ENCODE results near the gene MED26.

The MED26 gene

DNA sequence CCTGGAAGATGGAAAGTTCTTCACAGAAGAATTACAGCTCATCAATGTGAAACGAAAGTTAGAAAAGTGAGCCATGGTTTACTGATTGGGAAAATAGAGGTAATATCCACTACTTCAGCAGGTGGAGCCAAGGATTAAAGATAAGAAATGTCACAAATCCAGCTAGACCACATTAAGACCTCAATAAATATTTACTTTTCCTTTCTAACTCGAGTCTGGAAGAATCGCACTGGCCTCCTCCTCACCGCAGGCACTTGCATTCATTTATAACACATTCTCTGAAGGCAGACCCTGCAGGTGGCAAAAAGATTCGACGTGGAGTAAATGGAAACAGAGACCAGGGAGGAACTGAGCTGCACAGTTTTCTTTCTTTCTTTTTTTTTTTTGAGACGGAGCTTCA is 63.2 kb downstream of the MED26 start:
- no peak overlapping the region for H3K9ac ChIP-seq (ENCODE audit: low read depth, low read length)
- H3K27ac ChIP-seq (ENCODE audit: low read length), result no peak overlapping the region; the same call in 1 of the 2 replicates
- DNase-seq, result no peak
- H3K4me2 ChIP-seq (ENCODE audit: insufficient read depth, low read length), result no peak overlapping the region
- H3K79me2 ChIP-seq (ENCODE audit: insufficient read depth, low read length), result peaks cover 29% of the 10 kb centered on the region
- no peaks in the 10 kb centered on the region for H3K9me3 ChIP-seq (ENCODE audit: insufficient read depth, low read length, severe bottlenecking)
- H3K27me3 ChIP-seq (ENCODE audit: insufficient read depth, low read length, poor library complexity), result no peaks in the 10 kb centered on the region
- H3K36me3 ChIP-seq (ENCODE audit: insufficient read depth, low read length), result peaks cover 83% of the 10 kb centered on the region
- no peak for ATAC-seq (ENCODE audit: insufficient read depth, low read depth)
- 0 out of 2 replicates have a peak, but pooled peaks cover 4% of the 10 kb centered on the region for H4K20me1 ChIP-seq (ENCODE audit: insufficient read depth, low read length)
- H3K4me1 ChIP-seq (ENCODE audit: insufficient read depth, low read length), result peaks cover 43% of the 10 kb centered on the region
- no peak overlapping the region for H2AFZ ChIP-seq (ENCODE audit: low read depth, low read length)
- TF ChIP-seq, protein P1, sequence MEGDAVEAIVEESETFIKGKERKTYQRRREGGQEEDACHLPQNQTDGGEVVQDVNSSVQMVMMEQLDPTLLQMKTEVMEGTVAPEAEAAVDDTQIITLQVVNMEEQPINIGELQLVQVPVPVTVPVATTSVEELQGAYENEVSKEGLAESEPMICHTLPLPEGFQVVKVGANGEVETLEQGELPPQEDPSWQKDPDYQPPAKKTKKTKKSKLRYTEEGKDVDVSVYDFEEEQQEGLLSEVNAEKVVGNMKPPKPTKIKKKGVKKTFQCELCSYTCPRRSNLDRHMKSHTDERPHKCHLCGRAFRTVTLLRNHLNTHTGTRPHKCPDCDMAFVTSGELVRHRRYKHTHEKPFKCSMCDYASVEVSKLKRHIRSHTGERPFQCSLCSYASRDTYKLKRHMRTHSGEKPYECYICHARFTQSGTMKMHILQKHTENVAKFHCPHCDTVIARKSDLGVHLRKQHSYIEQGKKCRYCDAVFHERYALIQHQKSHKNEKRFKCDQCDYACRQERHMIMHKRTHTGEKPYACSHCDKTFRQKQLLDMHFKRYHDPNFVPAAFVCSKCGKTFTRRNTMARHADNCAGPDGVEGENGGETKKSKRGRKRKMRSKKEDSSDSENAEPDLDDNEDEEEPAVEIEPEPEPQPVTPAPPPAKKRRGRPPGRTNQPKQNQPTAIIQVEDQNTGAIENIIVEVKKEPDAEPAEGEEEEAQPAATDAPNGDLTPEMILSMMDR (IDR thresholded peaks at IDR 0.05; ENCODE audit: borderline replicate concordance, extremely low read depth, low read length, poor library complexity, severe bottlenecking), result no peak
- TF ChIP-seq EZH2 (IDR thresholded peaks at IDR 0.05; ENCODE audit: borderline replicate concordance, low read depth, low read length, severe bottlenecking), result no peak
- H3K4me3 ChIP-seq (ENCODE audit: low read depth in 1 of 2, low read length in 2 of 2), result no peak overlapping the region

DNA sequence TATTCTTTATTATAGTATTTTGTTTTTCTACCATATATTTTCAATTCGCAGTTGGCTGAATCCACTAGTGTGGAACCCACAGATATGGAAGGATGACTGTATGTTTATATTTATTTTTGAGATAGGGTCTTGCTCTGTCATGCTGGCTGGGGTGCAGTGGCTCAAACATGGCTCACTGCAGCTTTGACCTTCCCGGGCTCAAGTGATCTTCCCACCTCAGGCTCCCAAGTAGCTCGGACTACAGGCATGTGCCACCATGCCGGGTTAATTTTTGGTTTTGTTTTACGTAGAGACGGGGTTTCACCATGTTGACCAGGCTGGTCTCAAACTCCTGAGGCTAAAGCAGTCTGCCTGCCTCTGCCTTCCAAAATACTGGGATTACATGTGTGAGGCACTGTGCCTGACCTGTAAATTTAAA is 65.4 kb downstream of the MED26 start:
- Histone ChIP-seq H4K20me1 (ENCODE audit: insufficient read depth, low read length) (0 out of 2 replicates have a peak, but pooled peaks cover 5% of the 10 kb centered on the region), H3K4me1 (ENCODE audit: insufficient read depth, low read length) (peaks cover 25% of the 10 kb centered on the region), H3K79me2 (ENCODE audit: insufficient read depth, low read length) (0 out of 2 replicates have a peak, but pooled peaks cover 8% of the 10 kb centered on the region), H3K9me3 (ENCODE audit: insufficient read depth, low read length, severe bottlenecking) (no peaks in the 10 kb centered on the region), H3K9ac (ENCODE audit: low read depth, low read length) (no peak overlapping the region), H2AFZ (ENCODE audit: low read depth, low read length) (no peak overlapping the region), H3K4me2 (ENCODE audit: insufficient read depth, low read length) (no peak overlapping the region), H3K27me3 (ENCODE audit: insufficient read depth, low read length, poor library complexity) (no peaks in the 10 kb centered on the region), H3K4me3 (ENCODE audit: low read depth in 1 of 2, low read length in 2 of 2) (no peak overlapping the region), H3K36me3 (ENCODE audit: insufficient read depth, low read length) (peaks cover 71% of the 10 kb centered on the region), H3K27ac (ENCODE audit: low read length) (no peak overlapping the region)
- TF ChIP-seq, protein P1 (IDR thresholded peaks at IDR 0.05; ENCODE audit: borderline replicate concordance, extremely low read depth, low read length, poor library complexity, severe bottlenecking), result no peak
- no peak for TF ChIP-seq EZH2 (IDR thresholded peaks at IDR 0.05; ENCODE audit: borderline replicate concordance, low read depth, low read length, severe bottlenecking)
- no peak for ATAC-seq (ENCODE audit: insufficient read depth, low read depth)
- no peak for DNase-seq

DNA sequence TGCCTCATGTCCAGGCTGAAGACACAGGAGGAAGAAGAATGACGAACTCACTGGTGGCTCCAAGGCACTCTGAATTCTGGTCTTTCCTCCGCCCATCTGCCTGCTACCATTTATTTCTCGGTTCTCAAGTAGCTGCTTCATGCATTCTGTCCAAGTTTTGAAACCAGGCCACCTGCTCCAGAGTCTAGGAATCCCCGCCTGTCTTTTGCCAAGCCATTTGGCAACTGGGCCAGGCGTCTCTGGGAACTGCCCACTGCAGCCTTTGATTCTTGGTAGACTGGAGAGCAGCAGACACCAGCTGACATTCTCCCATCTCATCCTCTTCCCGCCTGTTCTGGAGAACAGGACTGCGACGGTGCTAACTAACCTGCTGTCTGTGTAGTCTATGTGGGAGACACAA is 66.6 kb downstream of the MED26 start:
- DNase-seq, result no peak
- no peak for ATAC-seq (ENCODE audit: insufficient read depth, low read depth)
- H3K4me2 ChIP-seq (ENCODE audit: insufficient read depth, low read length), result no peak overlapping the region
- H2AFZ ChIP-seq (ENCODE audit: low read depth, low read length), result no peak overlapping the region
- no peak overlapping the region for H3K27ac ChIP-seq (ENCODE audit: low read length)
- H3K36me3 ChIP-seq (ENCODE audit: insufficient read depth, low read length), result peaks cover 68% of the 10 kb centered on the region
- H3K79me2 ChIP-seq (ENCODE audit: insufficient read depth, low read length), result peaks cover 13% of the 10 kb centered on the region
- peaks cover 5% of the 10 kb centered on the region; the same call in 1 of the 2 replicates for H4K20me1 ChIP-seq (ENCODE audit: insufficient read depth, low read length)
- H3K9me3 ChIP-seq (ENCODE audit: insufficient read depth, low read length, severe bottlenecking), result no peaks in the 10 kb centered on the region
- peaks cover 12% of the 10 kb centered on the region for H3K4me1 ChIP-seq (ENCODE audit: insufficient read depth, low read length)
- TF ChIP-seq, protein P1 (IDR thresholded peaks at IDR 0.05; ENCODE audit: borderline replicate concordance, extremely low read depth, low read length, poor library complexity, severe bottlenecking), result no peak
- TF ChIP-seq EZH2 (IDR thresholded peaks at IDR 0.05; ENCODE audit: borderline replicate concordance, low read depth, low read length, severe bottlenecking), result no peak
- H3K9ac ChIP-seq (ENCODE audit: low read depth, low read length), result no peak overlapping the region
- H3K4me3 ChIP-seq (ENCODE audit: low read depth in 1 of 2, low read length in 2 of 2), result no peak overlapping the region
- no peaks in the 10 kb centered on the region for H3K27me3 ChIP-seq (ENCODE audit: insufficient read depth, low read length, poor library complexity)
